Prostate gland (tissue), 2 donors: ENCODE data around the gene NOTCH1.

Experiments
- POLR2A ChIP-seq: fragments of 450-650 bp; IDR thresholded peaks from one replicate; pipeline ENCODE4 v1.6.1; 2016; ENCODE audit warnings: antibody characterized with exemption, mild to moderate bottlenecking
- TF ChIP-seq, protein P1 (sequence below), 4 experiments: fragments of 200-600 bp in 2 of 4; fragments of 450-650 bp in 2 of 4; sonication (generic) in 2 of 4; IDR thresholded peaks; 1 replicate in 3 of 4; 2 replicates in 1 of 4; pipeline ENCODE4 v1.5.1; 2016 to 2019; ENCODE audit warnings: antibody characterized with exemption in 4 of 4, mild to moderate bottlenecking in 2 of 4, moderate library complexity in 2 of 4

- TF ChIP-seq, protein P1, sequence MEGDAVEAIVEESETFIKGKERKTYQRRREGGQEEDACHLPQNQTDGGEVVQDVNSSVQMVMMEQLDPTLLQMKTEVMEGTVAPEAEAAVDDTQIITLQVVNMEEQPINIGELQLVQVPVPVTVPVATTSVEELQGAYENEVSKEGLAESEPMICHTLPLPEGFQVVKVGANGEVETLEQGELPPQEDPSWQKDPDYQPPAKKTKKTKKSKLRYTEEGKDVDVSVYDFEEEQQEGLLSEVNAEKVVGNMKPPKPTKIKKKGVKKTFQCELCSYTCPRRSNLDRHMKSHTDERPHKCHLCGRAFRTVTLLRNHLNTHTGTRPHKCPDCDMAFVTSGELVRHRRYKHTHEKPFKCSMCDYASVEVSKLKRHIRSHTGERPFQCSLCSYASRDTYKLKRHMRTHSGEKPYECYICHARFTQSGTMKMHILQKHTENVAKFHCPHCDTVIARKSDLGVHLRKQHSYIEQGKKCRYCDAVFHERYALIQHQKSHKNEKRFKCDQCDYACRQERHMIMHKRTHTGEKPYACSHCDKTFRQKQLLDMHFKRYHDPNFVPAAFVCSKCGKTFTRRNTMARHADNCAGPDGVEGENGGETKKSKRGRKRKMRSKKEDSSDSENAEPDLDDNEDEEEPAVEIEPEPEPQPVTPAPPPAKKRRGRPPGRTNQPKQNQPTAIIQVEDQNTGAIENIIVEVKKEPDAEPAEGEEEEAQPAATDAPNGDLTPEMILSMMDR (IDR thresholded peaks at IDR 0.05) = no peak
- TF ChIP-seq POLR2A = no peak
These were observed 12.5 kb upstream of the NOTCH1 start for GRCh38 chr9:136558373-136558772.
